Right renal pelvis (tissue), 4 donors: ENCODE measurements around the gene ADAMTS18. TPM values are rescaled to one million over a fixed set of nuclear protein-coding genes. Genes with fewer than 3 reads are reported as not detected.

ENCODE experiments used
- DNase-seq, 4 donors: peaks; one replicate each; pipeline ENCODE4 v3.0.0-alpha.2; 2013; ENCODE audit warnings: low read depth in 4 of 4, low spot score in 3 of 4, missing footprints in 1 of 4
- polyA plus RNA-seq, 4 donors: library from polyadenylated mRNA; unstranded; fragments of 120-200 nt; gene quantifications; one replicate each; pipeline ENCODE4 v1.2.1, GENCODE V29; 2013; ENCODE audit not compliant: insufficient read length in 4 of 4

The ADAMTS18 gene
- polyA plus RNA-seq, 4 donors, result 2.7 to 6.2 (median 4.2) TPM

- no peak for DNase-seq
Measured at GRCh38 chr16:77435272-77435820, 512 bp upstream of the ADAMTS18 start.

DNA sequence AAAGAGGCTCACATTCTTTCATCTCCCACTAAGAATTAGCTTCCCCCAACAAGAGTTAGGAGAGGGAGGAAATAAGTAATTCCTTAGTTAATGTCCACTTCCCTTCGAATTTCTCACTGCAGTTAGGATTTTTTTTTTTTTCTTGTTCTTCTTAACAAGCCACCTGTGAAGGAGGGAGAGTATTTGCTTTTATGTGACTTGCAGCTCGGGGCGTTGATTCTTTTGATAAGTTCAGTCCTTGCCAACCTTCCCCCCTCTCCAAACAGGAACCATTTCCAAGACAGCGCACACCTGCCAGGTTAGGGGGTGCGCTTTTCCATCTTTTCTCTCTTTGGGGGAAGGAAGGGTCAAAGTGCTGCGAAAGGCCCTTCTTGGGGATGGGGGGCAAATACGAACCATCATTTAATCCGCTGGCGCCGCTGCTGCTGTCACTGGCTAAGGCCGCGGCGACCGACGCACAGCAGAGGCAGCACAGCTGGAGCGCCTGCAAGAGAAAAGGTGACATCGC is 758 bp downstream of the ADAMTS18 start:
- no peak for DNase-seq

DNA sequence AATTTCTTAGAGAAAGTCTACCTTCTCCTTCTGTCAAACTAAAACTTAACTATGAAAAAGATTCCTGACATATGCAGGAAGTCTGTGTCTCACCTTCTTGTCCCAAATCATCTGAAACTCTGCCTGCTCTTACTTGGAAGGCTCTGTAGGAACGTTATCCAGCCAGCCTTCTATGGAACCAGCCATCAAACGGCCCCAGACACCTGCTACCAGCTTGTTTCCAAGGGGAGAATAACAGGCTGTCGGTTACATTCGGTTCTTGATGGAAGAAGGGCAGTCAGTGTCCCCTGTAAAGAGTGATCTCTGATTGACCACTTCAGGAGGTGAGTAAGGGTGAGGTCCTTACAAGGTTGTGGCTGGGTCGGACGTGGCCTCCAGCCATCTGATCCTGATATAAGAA is 1.7 kb downstream of the ADAMTS18 start:
- no peak for DNase-seq

- DNase-seq, result no peak
Measured at GRCh38 chr16:77432264-77432663, 2.6 kb downstream of the ADAMTS18 start.

DNA sequence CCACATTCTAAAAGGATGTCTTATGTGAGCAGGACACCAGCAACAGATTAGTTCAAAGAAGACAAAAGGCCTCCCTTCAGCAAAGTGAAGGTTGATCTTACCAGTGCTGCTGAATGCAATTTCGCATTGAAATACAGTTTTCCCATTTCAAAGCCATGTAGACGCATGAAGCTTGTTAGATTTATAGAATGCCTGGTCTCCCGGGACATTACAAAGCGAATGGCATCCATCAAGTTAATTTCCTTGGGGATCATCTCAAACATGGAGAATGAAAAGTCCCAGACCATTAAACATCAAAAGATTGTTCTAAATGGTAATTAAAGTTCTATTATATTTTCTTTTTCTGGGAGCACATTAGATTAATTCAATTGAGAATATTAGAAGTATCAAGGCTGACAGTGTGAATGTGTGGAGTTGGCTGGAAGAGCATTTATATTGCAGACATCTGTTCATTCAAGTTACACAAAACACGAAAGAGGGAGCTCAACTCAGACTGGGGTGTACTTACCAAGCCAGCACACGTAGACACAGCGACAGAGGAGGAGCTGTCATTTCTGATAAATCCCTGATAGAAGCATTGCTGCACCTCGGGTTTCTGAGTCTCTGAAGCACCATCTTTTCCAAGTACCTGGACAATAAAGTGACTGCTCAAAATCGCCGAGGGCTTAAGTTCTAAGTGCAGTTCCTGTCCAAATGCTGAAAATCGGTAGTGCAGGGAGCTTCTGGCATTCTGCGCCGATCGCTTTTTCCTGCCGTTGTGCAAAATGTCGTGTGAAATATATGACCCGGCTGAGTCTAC is 3.8 kb downstream of the ADAMTS18 start:
- DNase-seq, result no peak

- no peak for DNase-seq
Measured at GRCh38 chr16:77430360-77430759, 4.5 kb downstream of the ADAMTS18 start.

- DNase-seq, result no peak
Measured at GRCh38 chr16:77424871-77425604, 9.8 kb downstream of the ADAMTS18 start.

GRCh38 chr16:77422196-77422784 is 12.5 kb downstream of the ADAMTS18 start:
- no peak for DNase-seq

DNA sequence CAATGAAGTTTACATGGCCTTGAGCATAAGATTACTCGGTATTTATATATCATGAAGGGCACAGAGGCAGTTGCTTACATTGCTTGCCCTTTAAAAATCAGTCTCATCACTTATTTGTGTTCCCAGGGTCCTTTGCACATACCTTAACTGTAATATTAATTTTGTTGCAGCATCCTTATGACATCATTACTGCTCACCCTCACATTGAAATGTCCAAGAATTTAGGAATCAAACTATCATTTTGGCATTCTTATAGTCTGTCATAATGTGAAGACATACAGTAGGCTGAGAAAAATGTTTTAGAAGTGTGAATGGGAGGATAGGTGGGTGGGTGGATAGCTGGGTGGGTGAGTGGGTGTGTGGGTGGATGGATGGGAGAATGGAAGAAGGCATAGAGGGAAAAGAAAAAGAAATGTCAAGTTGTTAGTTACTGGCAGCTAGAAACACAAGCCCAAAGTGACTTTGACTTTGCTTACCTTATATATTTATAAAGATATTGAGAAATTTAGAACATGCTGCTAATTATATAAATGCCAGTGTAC is 17.8 kb downstream of the ADAMTS18 start:
- DNase-seq, result no peak

DNA sequence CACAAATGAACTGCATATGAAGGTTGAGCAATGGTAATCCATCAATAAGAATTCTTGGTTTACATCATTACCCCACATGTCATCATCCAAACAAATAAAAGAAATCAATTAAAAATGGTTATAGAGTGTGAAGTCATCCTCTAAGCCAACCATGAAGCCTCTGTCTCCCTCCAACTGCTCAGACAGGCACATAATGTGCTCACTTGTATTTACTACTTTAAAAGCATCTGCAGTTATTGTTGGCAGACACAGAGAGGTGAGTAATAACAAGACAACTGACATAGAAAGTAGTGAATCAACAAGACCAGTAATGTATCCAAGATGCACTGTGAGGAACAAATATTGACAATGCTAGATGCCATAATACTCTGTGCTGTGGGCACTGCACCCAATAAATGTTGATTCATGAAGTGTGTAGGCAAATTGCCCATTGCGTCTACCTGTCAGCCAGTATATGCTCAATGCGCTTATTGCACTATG is 20.0 kb downstream of the ADAMTS18 start:
- DNase-seq, result no peak

GRCh38 chr16:77410449-77410848 is 24.4 kb downstream of the ADAMTS18 start:
- no peak for DNase-seq

GRCh38 chr16:77409311-77409710 is 25.5 kb downstream of the ADAMTS18 start:
- peak in 1 of 4 donors; percentile 29 for DNase-seq

GRCh38 chr16:77408607-77409006 is 26.2 kb downstream of the ADAMTS18 start:
- DNase-seq, result no peak

- no peak for DNase-seq
Measured at GRCh38 chr16:77406680-77407079, 28.2 kb downstream of the ADAMTS18 start.

DNA sequence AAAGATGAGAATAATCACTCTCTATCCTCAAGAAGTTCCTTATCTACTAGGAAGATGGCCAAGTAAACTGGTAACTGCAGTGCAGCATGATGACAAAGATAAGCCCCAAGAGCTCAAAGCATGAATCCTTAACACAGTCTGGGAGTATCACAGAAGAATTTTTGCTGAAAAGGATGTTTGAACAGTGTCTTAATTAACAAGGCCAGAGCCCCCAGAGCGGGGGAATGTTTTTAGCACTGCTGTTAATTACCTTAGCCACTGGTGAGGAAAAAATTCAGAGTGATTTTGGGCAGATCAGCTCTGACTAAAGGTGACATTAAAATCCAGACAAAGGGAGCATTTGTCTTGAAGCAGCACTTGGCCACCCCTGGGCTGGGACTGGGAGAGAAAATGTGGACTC is 30.1 kb downstream of the ADAMTS18 start:
- DNase-seq, result no peak

DNA sequence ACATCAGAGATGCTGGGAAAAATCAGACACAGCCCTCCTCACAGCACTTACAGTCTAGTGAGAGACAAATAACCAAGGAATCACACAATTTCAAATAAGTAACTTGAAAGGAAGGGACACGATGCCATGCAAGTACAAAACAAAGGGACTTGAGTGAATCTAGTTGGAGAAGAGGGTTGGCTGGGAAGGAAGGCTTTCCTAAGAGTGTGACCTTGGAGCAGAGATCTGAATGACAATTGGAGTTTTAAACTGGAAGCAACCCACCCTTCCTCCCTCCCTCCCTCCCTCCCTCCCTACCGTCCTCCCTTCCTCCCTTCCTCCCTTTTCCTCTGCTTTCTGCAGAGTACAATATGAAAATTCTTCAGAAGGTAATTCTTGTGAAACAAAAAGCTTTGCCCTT is 31.1 kb downstream of the ADAMTS18 start:
- no peak for DNase-seq

- no peak for DNase-seq
Measured at GRCh38 chr16:77402672-77403071, 32.2 kb downstream of the ADAMTS18 start.

GRCh38 chr16:77402118-77402517 is 32.7 kb downstream of the ADAMTS18 start:
- DNase-seq, result no peak

GRCh38 chr16:77399546-77399945 is 35.3 kb downstream of the ADAMTS18 start:
- DNase-seq, result no peak

DNA sequence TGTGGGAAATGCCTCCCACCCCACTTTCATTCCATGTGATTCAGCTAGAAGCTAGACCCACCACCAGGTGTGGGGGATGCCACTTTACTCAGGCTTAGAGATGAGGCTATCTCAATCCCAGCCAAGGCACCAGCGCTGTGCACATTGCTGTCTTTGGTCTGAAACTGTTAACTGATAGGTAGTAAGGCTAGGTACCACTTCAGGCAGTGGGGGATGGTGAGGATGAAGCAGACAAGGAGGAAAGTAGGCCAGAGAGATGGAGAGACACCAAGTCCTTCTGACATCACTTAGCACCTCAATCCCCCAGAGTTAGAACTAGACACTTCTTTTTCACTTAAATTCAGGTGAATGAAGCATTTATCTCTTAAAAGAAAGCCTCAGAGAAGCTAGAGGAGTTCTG is 35.8 kb downstream of the ADAMTS18 start:
- DNase-seq, result no peak

DNA sequence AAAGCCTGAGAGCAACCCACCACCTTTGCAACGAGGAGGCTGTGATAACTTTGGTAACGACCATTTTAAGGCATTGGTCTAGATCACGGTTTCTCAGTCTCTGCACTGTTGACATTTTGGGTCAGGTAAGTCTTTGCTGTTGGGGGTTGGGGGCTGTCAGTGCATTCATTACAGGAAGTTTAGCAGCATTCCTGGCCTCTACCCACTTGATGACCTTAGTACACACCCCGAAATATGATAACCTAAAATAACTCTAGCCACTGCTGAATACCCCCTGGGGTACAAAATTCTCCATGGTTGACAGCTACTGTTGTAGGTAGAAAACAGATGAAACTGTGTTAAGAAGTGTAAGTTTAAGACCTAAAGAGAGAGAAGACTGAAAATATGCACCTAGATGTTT is 36.3 kb downstream of the ADAMTS18 start:
- DNase-seq, result no peak
